A673 (cell line): Measurements from ENCODE around the gene VTA1. TPM values are rescaled to one million over a fixed set of nuclear protein-coding genes. Genes with fewer than 3 reads are reported as not detected.
A peak's percentile ranks its signal among the peaks of the same experiment; 100 is the strongest.
"Not testable (repeated sequence)": the region's sequence is repeated elsewhere in the genome, so short reads cannot be mapped to it uniquely, and the experiment has no call there.

ENCODE experiments used
- Bru-seq: library from RNA; stranded (reverse); fragments of 400-500 nt; gene quantifications from one replicate; lab custom pipeline; 2021; lab: Mats Ljungman, UMichigan
- BruChase-seq, 2 experiments: library from RNA; stranded (reverse); fragments of 400-500 nt; gene quantifications; one replicate each; lab custom pipeline; 2021; lab: Mats Ljungman, UMichigan
- BruUV-seq: library from RNA; stranded (reverse); fragments of 400-500 nt; replicated peaks from 2 replicates; lab custom pipeline; 2021; lab: Mats Ljungman, UMichigan
- CTCF ChIA-PET: fragments of 300-600 bp; sonication (Branson Sonifier 250); formaldehyde crosslinking; loops from one replicate; lab custom pipeline; 2022; ENCODE audit warnings: antibody characterized with exemption; lab: Charles Lee
- POLR2A ChIA-PET: fragments of 300-600 bp; sonication (Branson Sonifier 250); formaldehyde crosslinking; loops from one replicate; lab custom pipeline; 2022; ENCODE audit warnings: antibody characterized with exemption; ENCODE audit not compliant: low non-redundant PET; lab: Charles Lee
- DNase-seq: peaks from one replicate; pipeline ENCODE4 v3.0.0-alpha.2; 2015; ENCODE audit warnings: low spot score
- H3K27ac ChIP-seq: fragments of 200-600 bp; sonication (generic); 2 replicates; pipeline ENCODE4 v1.5.1; 2016; ENCODE audit warnings: mixed run types, low read depth, mild to moderate bottlenecking, mixed read lengths, antibody characterized with exemption, low read length; ENCODE audit not compliant: poor library complexity, severe bottlenecking
- H3K27me3 ChIP-seq: fragments of 200-600 bp; sonication (generic); replicated peaks from 2 replicates; pipeline ENCODE4 v1.6.1; 2017; ENCODE audit warnings: mixed run types, low read depth, mild to moderate bottlenecking, mixed read lengths, antibody characterized with exemption, low read length; ENCODE audit not compliant: insufficient read depth, poor library complexity
- H3K36me3 ChIP-seq: fragments of 200-600 bp; sonication (generic); 2 replicates; pipeline ENCODE4 v1.6.1; 2016; ENCODE audit warnings: mixed run types, mild to moderate bottlenecking, mixed read lengths, antibody characterized with exemption, low read length; ENCODE audit not compliant: insufficient read depth, poor library complexity, severe bottlenecking
- H3K4me1 ChIP-seq: fragments of 200-600 bp; sonication (generic); 2 replicates; pipeline ENCODE4 v1.6.1; 2017; ENCODE audit warnings: mixed run types, mild to moderate bottlenecking, mixed read lengths, antibody characterized with exemption, low read length; ENCODE audit not compliant: insufficient read depth, poor library complexity, severe bottlenecking
- H3K4me3 ChIP-seq: fragments of 200-600 bp; sonication (generic); 2 replicates; pipeline ENCODE4 v1.5.1; 2016; ENCODE audit warnings: low read depth, mixed run types, mild to moderate bottlenecking, mixed read lengths, low read length; ENCODE audit not compliant: poor library complexity, severe bottlenecking
- H3K9me3 ChIP-seq: fragments of 200-600 bp; sonication (generic); 2 replicates; pipeline ENCODE4 v1.6.1; 2016; ENCODE audit warnings: mixed run types, low read depth, mild to moderate bottlenecking, mixed read lengths, antibody characterized with exemption, low read length; ENCODE audit not compliant: poor library complexity, severe bottlenecking
- EZH2 ChIP-seq: fragments of 200-600 bp; sonication (generic); IDR thresholded peaks from 2 replicates; pipeline ENCODE4 v1.6.1; 2017; ENCODE audit warnings: borderline replicate concordance, low read depth, mild to moderate bottlenecking, mixed read lengths, antibody characterized with exemption, low read length; ENCODE audit not compliant: poor library complexity, severe bottlenecking
- intact Hi-C: fragments of 100-400 bp; cut with micrococcal nuclease; formaldehyde crosslinking; loops from one replicate; pipeline ENCODE4 v1.10.0; 2022; ENCODE audit not compliant: unreplicated experiment
- long read RNA-seq: library from polyadenylated mRNA; stranded (forward); transcript quantifications from one replicate; pipeline ENCODE4 v2.0.0, GENCODE V29; 2022
- total RNA-seq: library from RNA; stranded (reverse); gene quantifications from 2 replicates; pipeline ENCODE4 v1.2.3, GENCODE V29; 2021
- TF ChIP-seq, protein P1 (sequence below): fragments of 300-800, 200-600 bp; sonication (generic); conservative IDR thresholded peaks from 2 replicates; pipeline ENCODE4 v1.5.1; 2017; ENCODE audit warnings: low read depth, mild to moderate bottlenecking, antibody characterized with exemption, low read length, moderate library complexity, mixed read lengths

Gene VTA1, protein sequence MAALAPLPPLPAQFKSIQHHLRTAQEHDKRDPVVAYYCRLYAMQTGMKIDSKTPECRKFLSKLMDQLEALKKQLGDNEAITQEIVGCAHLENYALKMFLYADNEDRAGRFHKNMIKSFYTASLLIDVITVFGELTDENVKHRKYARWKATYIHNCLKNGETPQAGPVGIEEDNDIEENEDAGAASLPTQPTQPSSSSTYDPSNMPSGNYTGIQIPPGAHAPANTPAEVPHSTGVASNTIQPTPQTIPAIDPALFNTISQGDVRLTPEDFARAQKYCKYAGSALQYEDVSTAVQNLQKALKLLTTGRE
- 72.9 and 75.4 TPM in 2 replicates for total RNA-seq
- percentile 91 among the genes with signal in this experiment for Bru-seq, nascent RNA
- percentile 82 among the genes with signal in this experiment for BruChase-seq, experiment 1, labeled RNA remaining after a 2-hour chase
- percentile 81 among the genes with signal in this experiment for BruChase-seq, experiment 2, labeled RNA remaining after a 6-hour chase
- long read RNA-seq, full-length matches to known transcripts: 319 of 349 reads
- long read RNA-seq, partial matches to known transcripts: 17 of 349 reads
- long read RNA-seq, other reads (novel, unspliced or antisense): 13 of 349 reads

DNA sequence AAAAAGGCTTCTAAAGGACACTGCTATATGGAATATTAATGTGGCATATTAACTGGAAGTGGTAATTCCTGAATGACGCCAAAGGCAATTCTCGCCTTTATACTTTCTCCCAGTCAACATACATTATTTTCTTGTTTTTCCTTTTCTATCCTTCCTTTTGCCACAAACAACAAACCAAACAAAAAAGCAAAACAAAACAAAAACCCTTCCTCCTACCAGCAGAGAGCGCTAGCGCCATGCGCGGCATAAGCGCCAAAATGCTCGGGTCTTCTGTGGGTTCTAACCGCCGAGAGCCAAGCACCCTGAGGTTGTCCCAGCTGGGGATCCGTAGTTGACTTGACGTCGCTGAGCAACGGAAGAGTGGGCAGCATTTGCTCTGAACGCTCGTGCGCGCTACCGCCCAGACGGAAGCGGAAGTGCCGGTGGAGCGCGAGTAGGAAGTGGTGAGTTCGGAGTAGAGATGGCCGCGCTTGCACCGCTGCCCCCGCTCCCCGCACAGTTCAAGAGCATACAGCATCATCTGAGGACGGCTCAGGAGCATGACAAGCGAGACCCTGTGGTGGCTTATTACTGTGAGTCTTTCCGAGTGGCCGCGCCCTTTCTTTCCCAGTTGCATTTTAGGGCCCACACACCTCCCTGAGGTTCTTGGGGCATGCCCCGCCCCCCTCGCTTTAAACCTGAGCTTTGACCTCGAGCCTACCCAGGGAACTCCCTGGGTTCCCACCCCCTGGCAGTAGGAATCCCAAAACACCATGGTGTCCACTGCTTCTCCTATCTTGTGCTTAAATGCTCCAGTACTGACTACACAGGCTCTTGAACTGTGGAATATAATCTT, at the start of gene VTA1, which contains the start of gene NMBR:
Gene VTA1, plus strand, starts transcription at position 436 of the 835 bp plus-strand sequence. Its CDS starts 25 bp downstream, at position 461.
Gene NMBR, minus strand, starts transcription at position 295 of the 835 bp plus-strand sequence. CDS start 58,464 bp downstream, outside the sequence.
- no peaks in the 10 kb centered on the region for H3K27me3 ChIP-seq
- no peaks in the 10 kb centered on the region for H3K36me3 ChIP-seq
- TF ChIP-seq, protein P1, sequence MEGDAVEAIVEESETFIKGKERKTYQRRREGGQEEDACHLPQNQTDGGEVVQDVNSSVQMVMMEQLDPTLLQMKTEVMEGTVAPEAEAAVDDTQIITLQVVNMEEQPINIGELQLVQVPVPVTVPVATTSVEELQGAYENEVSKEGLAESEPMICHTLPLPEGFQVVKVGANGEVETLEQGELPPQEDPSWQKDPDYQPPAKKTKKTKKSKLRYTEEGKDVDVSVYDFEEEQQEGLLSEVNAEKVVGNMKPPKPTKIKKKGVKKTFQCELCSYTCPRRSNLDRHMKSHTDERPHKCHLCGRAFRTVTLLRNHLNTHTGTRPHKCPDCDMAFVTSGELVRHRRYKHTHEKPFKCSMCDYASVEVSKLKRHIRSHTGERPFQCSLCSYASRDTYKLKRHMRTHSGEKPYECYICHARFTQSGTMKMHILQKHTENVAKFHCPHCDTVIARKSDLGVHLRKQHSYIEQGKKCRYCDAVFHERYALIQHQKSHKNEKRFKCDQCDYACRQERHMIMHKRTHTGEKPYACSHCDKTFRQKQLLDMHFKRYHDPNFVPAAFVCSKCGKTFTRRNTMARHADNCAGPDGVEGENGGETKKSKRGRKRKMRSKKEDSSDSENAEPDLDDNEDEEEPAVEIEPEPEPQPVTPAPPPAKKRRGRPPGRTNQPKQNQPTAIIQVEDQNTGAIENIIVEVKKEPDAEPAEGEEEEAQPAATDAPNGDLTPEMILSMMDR: peak; percentile 96
- TF ChIP-seq EZH2: no peak
- intact Hi-C loops: loop anchor here (1.0 kb wide), 1 partner anchor 60 kb away; no protein-coding TSS in a partner anchor
- CTCF ChIA-PET: interaction anchor here (0.6 kb wide), 1 partner anchor 327 kb away, joined by 4 read pairs; no protein-coding TSS in a partner anchor
- POLR2A ChIA-PET: no interaction called here
- DNase-seq: peak; percentile 99
- TSS peak; percentile 95 for BruUV-seq
- H3K27ac ChIP-seq: peak within 1 kb of the TSS; percentile 60
- H3K4me3 ChIP-seq: peak within 1 kb of the TSS; percentile 71
- no peaks in the 10 kb centered on the region for H3K9me3 ChIP-seq
- peaks cover 5% of the 10 kb centered on the region for H3K4me1 ChIP-seq

DNA sequence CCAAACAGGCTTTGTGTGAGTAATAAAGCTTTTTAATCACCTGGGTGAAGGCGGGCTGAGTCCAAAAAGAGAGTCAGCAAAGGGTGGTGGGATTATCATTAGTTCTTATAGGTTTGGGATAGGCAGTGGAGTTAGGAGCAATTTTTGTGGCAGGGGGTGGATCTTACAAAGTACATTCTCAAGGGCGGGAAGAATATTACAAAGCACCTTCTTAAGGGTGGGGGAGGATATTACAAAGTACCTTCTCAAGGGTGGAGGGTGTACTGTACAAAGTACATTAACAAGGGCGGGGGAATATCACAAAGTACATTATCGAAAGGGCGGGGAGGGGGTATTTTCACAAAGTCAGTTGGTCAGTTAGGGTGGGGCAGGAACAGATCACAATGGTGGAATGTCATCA, 42.2 kb upstream of the VTA1 start:
- H3K4me1 ChIP-seq, H3K27me3 ChIP-seq, POLR2A ChIA-PET, intact Hi-C loops, H3K4me3 ChIP-seq, H3K36me3 ChIP-seq, H3K27ac ChIP-seq, H3K9me3 ChIP-seq, DNase-seq, BruUV-seq, CTCF ChIA-PET: not testable (repeated sequence)

DNA sequence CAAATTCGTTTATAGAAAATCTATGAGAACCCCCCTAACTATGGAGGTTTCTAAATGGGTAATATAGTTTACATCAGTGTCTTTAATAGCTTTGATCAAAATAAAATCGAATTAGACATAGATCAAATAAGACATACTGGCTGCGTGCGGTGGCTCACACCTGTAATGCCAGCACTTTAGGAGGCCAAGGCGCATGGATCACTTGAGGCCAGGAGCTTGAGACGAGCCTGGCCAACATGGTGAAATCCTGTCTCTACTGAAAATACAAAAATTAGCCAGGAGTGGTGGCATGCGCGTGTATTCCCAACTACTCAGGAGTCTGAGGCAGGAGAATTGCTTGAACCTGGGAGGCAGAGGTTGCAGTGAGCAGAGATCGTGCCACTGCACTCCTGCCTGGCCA, 36.2 kb upstream of the VTA1 start:
- H3K4me3 ChIP-seq, H3K9me3 ChIP-seq, intact Hi-C loops, H3K27me3 ChIP-seq, H3K36me3 ChIP-seq, BruUV-seq, POLR2A ChIA-PET, DNase-seq, H3K27ac ChIP-seq, CTCF ChIA-PET: not testable (repeated sequence)
- H3K4me1 ChIP-seq: peaks cover 12% of the 10 kb centered on the region
